Measurements from ENCODE around the gene KDM2B.

Gene KDM2B

GRCh38 chr12:121427556-121428050, 153.2 kb downstream of the KDM2B start:
- TF ChIP-seq CTCF (IDR thresholded peaks at IDR 0.05; ENCODE audit: extremely low read depth, missing control alignments), result no peak
- no peak for DNase-seq (ENCODE audit: low spot score)

- no peak for DNase-seq (ENCODE audit: low spot score)
- no peak for TF ChIP-seq CTCF (IDR thresholded peaks at IDR 0.05; ENCODE audit: extremely low read depth, missing control alignments)
Observed at GRCh38 chr12:121424624-121424975, 156.2 kb downstream of the KDM2B start.

GRCh38 chr12:121423682-121424623, 156.9 kb downstream of the KDM2B start:
- no peak for DNase-seq (ENCODE audit: low spot score)
- no peak for TF ChIP-seq CTCF (IDR thresholded peaks at IDR 0.05; ENCODE audit: extremely low read depth, missing control alignments)

- TF ChIP-seq CTCF (IDR thresholded peaks at IDR 0.05; ENCODE audit: extremely low read depth, missing control alignments), result no peak
- DNase-seq (ENCODE audit: low spot score), result no peak
Observed at GRCh38 chr12:121423253-121423652, 157.6 kb downstream of the KDM2B start.

- TF ChIP-seq CTCF (IDR thresholded peaks at IDR 0.05; ENCODE audit: extremely low read depth, missing control alignments), result no peak
- DNase-seq (ENCODE audit: low spot score), result no peak
Observed at GRCh38 chr12:121420109-121420508, 160.7 kb downstream of the KDM2B start.

GRCh38 chr12:121417847-121418246, 163.0 kb downstream of the KDM2B start:
- DNase-seq (ENCODE audit: low spot score), result no peak

More at GRCh38 chr12:121417847-121418246, 163.0 kb downstream of the KDM2B start:
- TF ChIP-seq CTCF (IDR thresholded peaks at IDR 0.05; ENCODE audit: extremely low read depth, missing control alignments), result no peak

Data from GM20000 (cell line).